ENCODE data around the gene SKI.

The SKI gene

GRCh38 chr1:2194319-2194897 is 33.7 kb upstream of the SKI start, which contains the start of gene FAAP20:
Gene FAAP20 (minus strand): TSS chr1:2194772. CDS start chr1:2194749, 23 bp downstream.
- peak; percentile 38 to 46 for DNase-seq (ENCODE audit: low read depth in 2 of 2, low spot score in 1 of 2)

- DNase-seq (ENCODE audit: low read depth in 2 of 2, low spot score in 1 of 2): peak; percentile 61 to 70
Observed at GRCh38 chr1:2194898-2195673, 33.0 kb upstream of the SKI start.

GRCh38 chr1:2195785-2196184 is 32.3 kb upstream of the SKI start:
- DNase-seq (ENCODE audit: low read depth in 2 of 2, low spot score in 1 of 2): no peak

- DNase-seq (ENCODE audit: low read depth in 2 of 2, low spot score in 1 of 2): no peak
Observed at GRCh38 chr1:2196901-2197638, 31.0 kb upstream of the SKI start.

GRCh38 chr1:2197707-2198165 is 30.4 kb upstream of the SKI start:
- DNase-seq (ENCODE audit: low read depth in 2 of 2, low spot score in 1 of 2): no peak

- DNase-seq (ENCODE audit: low read depth in 2 of 2, low spot score in 1 of 2): no peak
Observed at GRCh38 chr1:2198571-2198970, 29.5 kb upstream of the SKI start.

GRCh38 chr1:2199042-2199810 is 28.9 kb upstream of the SKI start:
- peak; percentile 54 to 72 for DNase-seq (ENCODE audit: low read depth in 2 of 2, low spot score in 1 of 2)

- no peak for DNase-seq (ENCODE audit: low read depth in 2 of 2, low spot score in 1 of 2)
Observed at GRCh38 chr1:2200308-2200943, 27.7 kb upstream of the SKI start.

GRCh38 chr1:2201062-2201461 is 27.1 kb upstream of the SKI start:
- no peak for DNase-seq (ENCODE audit: low read depth in 2 of 2, low spot score in 1 of 2)

GRCh38 chr1:2202008-2202575 is 26.0 kb upstream of the SKI start:
- DNase-seq (ENCODE audit: low read depth in 2 of 2, low spot score in 1 of 2): no peak

GRCh38 chr1:2202843-2203601 is 25.1 kb upstream of the SKI start:
- DNase-seq (ENCODE audit: low read depth in 2 of 2, low spot score in 1 of 2): no peak

- DNase-seq (ENCODE audit: low read depth in 2 of 2, low spot score in 1 of 2): no peak
Observed at GRCh38 chr1:2203671-2204414, 24.3 kb upstream of the SKI start.

- no peak for DNase-seq (ENCODE audit: low read depth in 2 of 2, low spot score in 1 of 2)
Observed at GRCh38 chr1:2204415-2205190, 23.5 kb upstream of the SKI start.

GRCh38 chr1:2205191-2205952 is 22.7 kb upstream of the SKI start:
- DNase-seq (ENCODE audit: low read depth in 2 of 2, low spot score in 1 of 2): peak; percentile 88 to 89

- no peak for DNase-seq (ENCODE audit: low read depth in 2 of 2, low spot score in 1 of 2)
Observed at GRCh38 chr1:2206813-2207487, 21.2 kb upstream of the SKI start.

- no peak for DNase-seq (ENCODE audit: low read depth in 2 of 2, low spot score in 1 of 2)
Observed at GRCh38 chr1:2208309-2209239, 19.5 kb upstream of the SKI start.
